Measurements from ENCODE around the gene TASP1. TPM values are rescaled to one million over a fixed set of nuclear protein-coding genes. Genes with fewer than 3 reads are reported as not detected.
"Not testable (repeated sequence)": the region's sequence is repeated elsewhere in the genome, so short reads cannot be mapped to it uniquely, and the experiment has no call there.

TASP1 gene
- total and polyA plus RNA-seq, 8 donors, result 5.8 to 13.0 (median 7.8) TPM

DNA sequence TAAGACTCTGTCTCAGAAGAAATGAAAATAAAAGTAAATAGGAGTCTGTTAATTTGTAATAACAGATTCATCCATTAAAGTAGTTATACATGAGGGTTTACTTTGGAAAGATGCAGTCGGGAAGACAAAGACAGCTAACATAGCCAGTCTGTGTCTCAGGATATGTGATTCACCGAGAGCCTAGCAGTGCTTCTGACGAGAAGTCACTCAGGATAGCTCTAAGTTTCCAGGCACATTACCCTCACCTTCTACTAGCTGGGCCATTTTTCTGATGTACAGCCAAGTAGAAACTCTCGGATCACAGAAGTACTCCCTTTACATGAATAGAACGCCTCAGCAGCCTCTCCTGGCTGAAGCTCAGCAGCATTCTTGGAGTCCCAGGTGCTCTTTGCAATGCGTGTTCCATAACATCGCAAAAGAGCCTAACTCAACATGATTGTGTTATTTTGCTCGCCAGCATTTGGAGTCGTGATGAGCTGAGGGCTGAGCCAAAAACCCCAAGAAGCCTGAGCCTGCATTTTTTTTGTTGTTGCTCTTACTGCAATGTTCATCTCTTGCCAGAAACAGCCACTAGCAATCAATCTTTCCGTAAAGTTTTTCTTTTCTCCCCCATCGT is 22.4 kb upstream of the TASP1 start:
- ATAC-seq, result peak in 1 of 4 donors; percentile 20
- no peaks in the 10 kb centered on the region for H3K36me3 ChIP-seq
- no peak for DNase-seq
- no peak for FAIRE-seq
- intact Hi-C loops (cut with DNase I), result no loop called here
- H3K4me3 ChIP-seq, result no peak overlapping the region
- no peak overlapping the region for H3K27ac ChIP-seq
- H3K27me3 ChIP-seq, result no peaks in the 10 kb centered on the region
- H3K4me1 ChIP-seq, result no peaks in the 10 kb centered on the region
- no peaks in the 10 kb centered on the region for H3K9me3 ChIP-seq
- TF ChIP-seq, protein P1, sequence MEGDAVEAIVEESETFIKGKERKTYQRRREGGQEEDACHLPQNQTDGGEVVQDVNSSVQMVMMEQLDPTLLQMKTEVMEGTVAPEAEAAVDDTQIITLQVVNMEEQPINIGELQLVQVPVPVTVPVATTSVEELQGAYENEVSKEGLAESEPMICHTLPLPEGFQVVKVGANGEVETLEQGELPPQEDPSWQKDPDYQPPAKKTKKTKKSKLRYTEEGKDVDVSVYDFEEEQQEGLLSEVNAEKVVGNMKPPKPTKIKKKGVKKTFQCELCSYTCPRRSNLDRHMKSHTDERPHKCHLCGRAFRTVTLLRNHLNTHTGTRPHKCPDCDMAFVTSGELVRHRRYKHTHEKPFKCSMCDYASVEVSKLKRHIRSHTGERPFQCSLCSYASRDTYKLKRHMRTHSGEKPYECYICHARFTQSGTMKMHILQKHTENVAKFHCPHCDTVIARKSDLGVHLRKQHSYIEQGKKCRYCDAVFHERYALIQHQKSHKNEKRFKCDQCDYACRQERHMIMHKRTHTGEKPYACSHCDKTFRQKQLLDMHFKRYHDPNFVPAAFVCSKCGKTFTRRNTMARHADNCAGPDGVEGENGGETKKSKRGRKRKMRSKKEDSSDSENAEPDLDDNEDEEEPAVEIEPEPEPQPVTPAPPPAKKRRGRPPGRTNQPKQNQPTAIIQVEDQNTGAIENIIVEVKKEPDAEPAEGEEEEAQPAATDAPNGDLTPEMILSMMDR (IDR thresholded peaks at IDR 0.05), result no peak
- 53 to 60% methylated on average over 11 of the region's 11 CpGs for WGBS, 2 donors

DNA sequence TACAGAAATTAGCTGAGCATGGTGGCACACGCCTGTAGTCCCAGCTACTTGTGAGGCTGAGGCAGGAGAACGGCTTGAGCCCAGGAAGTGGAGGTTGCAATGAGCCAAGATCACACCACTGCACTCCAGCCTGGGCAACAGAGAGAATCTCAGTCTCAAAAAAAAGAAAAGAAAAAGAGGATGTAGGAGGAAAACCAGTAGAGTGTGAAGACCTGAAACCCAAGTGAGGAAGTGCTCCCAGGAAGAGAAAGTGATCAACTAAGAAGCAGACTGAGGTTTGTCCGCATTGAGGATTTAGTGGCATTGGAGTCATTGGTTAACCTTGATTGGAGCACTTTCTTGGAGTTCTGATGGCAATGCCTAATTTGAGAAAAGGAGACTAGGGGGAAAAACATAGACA is 20.6 kb upstream of the TASP1 start:
- FAIRE-seq (no peak), DNase-seq (no peak), ATAC-seq (no peak)
- Histone ChIP-seq H3K9me3 (no peaks in the 10 kb centered on the region), H3K27ac (no peak overlapping the region), H3K27me3 (no peaks in the 10 kb centered on the region), H3K4me3 (no peak overlapping the region), H3K36me3 (no peaks in the 10 kb centered on the region), H3K4me1 (no peaks in the 10 kb centered on the region)
- intact Hi-C loops (cut with DNase I), result no loop called here
- 72 to 73% methylated on average over 3 of the region's 3 CpGs for WGBS, 2 donors
- TF ChIP-seq, protein P1 (IDR thresholded peaks at IDR 0.05), result no peak

DNA sequence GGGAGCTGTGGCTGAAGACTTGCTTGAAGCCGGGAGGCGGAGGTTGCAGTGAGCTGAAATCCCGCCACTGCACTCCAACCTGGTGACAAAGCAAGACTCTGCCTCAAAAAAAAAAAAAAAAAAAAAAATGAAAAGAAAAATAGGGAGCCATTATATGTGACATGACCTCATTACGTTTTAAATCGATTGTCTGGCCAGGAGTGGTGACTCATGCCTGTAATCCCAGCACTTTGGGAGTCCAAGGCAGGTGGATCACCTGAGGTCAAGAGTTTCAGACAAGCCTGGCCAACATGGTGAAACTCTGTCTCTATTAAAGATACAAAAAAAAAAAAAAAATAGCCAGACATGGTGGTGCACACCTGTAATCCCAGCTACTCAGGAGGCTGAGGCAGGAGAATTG is 19.3 kb upstream of the TASP1 start:
- H3K27ac ChIP-seq; DNase-seq; H3K36me3 ChIP-seq; ATAC-seq; H3K4me1 ChIP-seq; H3K9me3 ChIP-seq; H3K4me3 ChIP-seq; FAIRE-seq; intact Hi-C loops (cut with DNase I); H3K27me3 ChIP-seq: not testable (repeated sequence)
- 76 to 77% methylated on average over 5 of the region's 5 CpGs for WGBS, 2 donors

DNA sequence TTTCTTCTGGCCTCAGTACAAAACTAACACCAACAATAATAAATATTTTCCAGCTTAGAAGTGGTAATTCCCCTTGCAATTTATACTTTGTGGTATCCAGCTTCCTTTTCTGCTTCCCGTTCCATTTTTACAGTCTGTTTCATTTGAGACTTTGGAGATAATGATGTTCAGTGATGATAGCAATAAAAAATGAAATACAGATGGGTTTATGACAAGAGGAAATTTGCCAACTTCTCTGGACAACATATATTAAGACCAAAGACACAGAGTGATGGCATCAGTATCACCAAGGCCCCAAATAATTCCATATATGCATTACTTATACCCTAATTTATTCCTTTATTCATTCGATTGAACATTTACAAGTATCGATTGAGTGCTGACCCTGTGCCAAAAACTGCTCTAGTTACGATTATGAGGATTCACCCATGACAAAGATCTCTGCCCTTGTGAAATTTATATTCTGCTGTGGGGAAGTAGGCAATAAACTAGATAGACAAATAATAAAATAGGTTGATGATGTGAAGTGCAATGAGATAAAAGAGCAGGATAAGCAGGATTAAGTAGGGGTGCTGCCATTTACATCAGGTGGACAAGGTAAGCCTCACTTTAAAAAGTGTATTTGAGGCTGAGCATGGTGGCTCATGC is 18.1 kb upstream of the TASP1 start:
- DNase-seq, result no peak
- no peaks in the 10 kb centered on the region for H3K4me1 ChIP-seq
- no peaks in the 10 kb centered on the region for H3K36me3 ChIP-seq
- no peak for FAIRE-seq
- WGBS, 2 donors, result 61 to 74% methylated on average over 4 of the region's 4 CpGs
- no peaks in the 10 kb centered on the region for H3K27me3 ChIP-seq
- H3K9me3 ChIP-seq, result no peaks in the 10 kb centered on the region
- ATAC-seq, result no peak
- intact Hi-C loops (cut with DNase I), result no loop called here
- no peak overlapping the region for H3K27ac ChIP-seq
- no peak overlapping the region for H3K4me3 ChIP-seq
- TF ChIP-seq, protein P1 (IDR thresholded peaks at IDR 0.05), result no peak

DNA sequence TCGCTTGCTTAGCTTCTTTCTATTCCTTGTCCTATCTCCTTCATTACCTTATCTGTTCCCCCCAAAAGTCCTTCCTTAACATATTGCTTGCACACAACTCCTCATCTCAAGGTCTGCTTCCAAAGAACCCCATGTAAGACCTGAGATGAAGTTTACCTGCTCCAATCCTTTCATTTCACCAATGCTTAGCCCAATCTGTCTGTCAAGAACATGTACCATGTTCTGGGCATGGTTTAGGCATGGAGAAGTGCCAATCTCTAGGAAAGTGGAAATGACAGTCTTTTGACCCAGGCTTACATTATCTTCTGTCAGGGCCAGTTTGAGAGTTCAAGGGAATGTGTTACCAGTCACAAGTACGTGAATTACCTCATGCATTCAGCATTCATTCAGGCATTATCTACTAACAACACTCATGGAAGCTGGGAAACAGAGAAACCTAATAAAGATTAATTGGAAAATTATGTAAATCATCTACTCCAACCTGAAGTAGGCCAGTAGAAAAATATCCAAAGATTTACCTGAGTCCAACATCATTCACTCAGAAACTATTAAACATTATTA is 15.8 kb upstream of the TASP1 start:
- DNase-seq (no peak), FAIRE-seq (no peak), ATAC-seq (no peak)
- 66 to 69% methylated on average over 2 of the region's 2 CpGs for WGBS, 2 donors
- no peaks in the 10 kb centered on the region for H3K36me3 ChIP-seq
- no peaks in the 10 kb centered on the region for H3K9me3 ChIP-seq
- no peak overlapping the region for H3K27ac ChIP-seq
- H3K4me1 ChIP-seq, result no peaks in the 10 kb centered on the region
- no peaks in the 10 kb centered on the region for H3K27me3 ChIP-seq
- no peak overlapping the region for H3K4me3 ChIP-seq
- intact Hi-C loops (cut with DNase I), result no loop called here
- TF ChIP-seq, protein P1 (IDR thresholded peaks at IDR 0.05), result no peak

Data from pancreas (tissue), 10 donors.